ENCODE results near the gene STRN4.
A peak's percentile ranks its signal among the peaks of the same experiment; 100 is the strongest.
"Not testable (repeated sequence)": the region's sequence is repeated elsewhere in the genome, so short reads cannot be mapped to it uniquely, and the experiment has no call there.

The STRN4 gene, protein sequence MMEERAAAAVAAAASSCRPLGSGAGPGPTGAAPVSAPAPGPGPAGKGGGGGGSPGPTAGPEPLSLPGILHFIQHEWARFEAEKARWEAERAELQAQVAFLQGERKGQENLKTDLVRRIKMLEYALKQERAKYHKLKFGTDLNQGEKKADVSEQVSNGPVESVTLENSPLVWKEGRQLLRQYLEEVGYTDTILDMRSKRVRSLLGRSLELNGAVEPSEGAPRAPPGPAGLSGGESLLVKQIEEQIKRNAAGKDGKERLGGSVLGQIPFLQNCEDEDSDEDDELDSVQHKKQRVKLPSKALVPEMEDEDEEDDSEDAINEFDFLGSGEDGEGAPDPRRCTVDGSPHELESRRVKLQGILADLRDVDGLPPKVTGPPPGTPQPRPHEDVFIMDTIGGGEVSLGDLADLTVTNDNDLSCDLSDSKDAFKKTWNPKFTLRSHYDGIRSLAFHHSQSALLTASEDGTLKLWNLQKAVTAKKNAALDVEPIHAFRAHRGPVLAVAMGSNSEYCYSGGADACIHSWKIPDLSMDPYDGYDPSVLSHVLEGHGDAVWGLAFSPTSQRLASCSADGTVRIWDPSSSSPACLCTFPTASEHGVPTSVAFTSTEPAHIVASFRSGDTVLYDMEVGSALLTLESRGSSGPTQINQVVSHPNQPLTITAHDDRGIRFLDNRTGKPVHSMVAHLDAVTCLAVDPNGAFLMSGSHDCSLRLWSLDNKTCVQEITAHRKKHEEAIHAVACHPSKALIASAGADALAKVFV

DNA sequence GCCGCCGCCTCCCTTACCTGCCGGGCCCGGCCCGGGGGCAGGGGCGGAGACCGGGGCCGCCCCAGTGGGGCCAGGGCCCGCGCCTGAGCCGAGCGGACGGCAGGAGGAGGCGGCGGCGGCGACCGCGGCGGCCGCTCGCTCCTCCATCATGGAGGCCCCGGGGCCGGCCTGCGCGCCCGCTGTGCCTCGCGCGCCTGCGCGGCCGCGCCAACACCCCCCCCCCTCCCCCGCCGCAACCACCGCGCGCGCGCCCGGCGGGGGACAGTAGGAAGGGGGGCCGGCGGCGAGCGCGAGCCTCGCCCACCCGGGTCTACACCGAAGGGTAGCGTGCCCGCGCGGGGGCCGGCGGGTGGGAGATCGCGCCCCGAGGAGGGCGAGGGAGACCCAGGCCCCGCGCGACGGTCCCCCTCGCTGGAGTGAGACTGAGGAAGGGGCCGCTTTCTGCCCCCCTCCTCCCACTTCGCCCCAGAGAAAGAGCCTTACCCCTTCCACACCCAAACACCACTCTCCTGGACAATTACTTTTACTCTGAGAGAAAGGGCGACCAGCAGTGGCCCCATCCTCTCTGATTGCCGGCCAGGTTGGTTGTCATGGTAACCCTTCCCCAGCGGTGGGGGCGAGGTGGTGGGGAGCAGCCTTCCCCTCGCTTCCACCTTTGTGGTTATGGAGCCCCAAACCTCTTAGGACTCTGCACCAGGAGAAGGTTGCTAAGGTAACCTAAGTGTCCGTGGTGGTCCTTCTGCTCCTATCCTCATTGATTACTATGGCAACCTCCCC, at the start of gene STRN4:
TSS of gene STRN4 (minus strand) at position 170 of the 777 bp plus-strand sequence. CDS start at position 150, 20 bp downstream.
- peak; percentile 44 for DNase-seq

DNA sequence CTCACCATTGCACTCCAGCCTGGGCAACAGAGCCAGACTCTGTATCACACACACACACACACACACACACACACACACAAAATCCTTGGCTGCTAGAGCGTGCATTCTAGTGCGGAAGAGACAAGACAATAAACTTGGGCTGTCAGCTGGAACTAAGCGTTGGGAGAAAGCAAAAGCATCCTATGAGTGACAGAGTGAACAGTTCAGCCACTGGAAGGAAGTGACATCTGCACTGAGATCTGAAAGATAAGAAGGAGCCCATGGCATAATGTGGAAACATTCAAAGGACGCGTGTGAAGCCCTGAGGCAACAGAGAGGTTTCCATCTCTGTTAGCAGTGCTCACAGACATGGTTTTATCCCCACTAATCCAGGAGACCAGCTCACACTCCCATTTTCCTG, 45.7 kb upstream of the STRN4 start:
- DNase-seq = no peak

DNA sequence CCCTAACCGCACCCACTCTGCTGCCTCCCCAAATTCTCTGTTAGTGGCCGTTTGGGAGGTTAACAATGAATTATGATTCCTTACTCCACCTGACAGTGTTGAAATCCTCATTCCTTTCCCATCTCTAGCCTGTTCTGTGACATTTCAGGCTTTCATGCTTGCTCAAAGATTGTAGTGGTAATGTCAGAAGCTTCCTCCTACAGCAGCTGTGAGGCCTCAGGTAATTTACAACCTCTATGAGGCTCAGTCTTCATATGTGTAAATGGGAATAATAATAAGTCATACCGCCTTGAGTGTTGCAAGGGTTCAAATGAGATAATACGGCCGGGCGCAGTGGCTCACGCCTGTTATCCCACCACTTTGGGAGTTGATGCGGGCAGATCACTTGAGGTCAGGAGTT, 43.1 kb upstream of the STRN4 start:
- no peak for DNase-seq

DNA sequence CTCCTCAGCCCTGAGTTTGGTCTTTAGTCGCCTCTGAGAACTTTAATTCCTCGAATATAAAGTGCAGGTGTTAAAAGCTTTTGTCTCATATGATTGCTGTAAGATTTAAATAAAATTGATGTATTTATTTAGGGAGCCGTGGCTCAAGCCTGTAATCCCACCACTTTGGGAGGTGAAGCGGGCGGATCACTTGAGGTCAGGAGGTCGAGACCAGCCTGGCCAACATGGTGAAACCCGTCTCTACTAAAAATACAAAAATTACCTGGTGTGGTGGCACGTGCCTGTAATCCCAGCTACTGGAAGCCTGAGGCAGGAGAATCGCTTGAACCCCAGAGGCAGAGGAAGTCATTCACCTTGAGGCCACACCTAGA, 42.7 kb upstream of the STRN4 start:
- DNase-seq = no peak

DNA sequence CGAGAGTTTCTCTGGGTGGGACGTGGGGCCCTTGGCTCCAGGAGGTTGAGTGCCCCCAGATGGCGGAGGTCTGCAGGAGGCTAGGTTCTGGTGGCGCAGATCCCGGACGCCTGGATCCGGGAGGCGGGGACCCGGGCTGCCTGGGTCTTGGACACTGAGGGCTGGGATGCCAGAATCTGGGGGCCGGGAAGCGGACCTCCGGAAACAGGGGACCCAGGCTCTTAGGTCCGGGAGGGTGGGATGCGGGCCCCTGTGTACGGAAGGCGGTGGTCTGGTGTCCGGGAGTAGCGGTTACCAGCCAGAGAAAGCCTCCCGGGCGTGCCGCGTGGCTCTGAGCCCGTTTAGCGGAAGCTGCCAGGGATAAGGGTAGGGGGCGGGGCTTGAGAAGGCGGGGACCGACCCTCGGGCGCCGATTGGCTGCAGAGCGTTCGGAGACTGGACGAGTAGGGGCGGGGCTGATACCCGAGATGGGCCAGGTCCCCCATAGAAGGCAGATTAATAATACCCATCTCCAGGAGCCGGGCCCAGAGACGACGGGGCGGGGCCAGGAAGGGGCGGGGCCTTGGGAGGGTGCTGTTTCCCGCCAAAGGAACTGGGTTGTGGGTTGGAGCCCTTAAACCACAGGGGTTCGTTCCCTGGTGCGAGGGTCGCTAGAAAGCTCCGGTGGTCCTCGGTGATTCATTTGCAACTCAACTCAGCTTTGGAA, 42.2 kb upstream of the STRN4 start, which contains the start of gene SLC1A5:
TSS of gene SLC1A5 (minus strand) at position 333 of the 706 bp plus-strand sequence. CDS start 629 bp downstream, outside the sequence.
- peak; percentile 97 for DNase-seq

DNA sequence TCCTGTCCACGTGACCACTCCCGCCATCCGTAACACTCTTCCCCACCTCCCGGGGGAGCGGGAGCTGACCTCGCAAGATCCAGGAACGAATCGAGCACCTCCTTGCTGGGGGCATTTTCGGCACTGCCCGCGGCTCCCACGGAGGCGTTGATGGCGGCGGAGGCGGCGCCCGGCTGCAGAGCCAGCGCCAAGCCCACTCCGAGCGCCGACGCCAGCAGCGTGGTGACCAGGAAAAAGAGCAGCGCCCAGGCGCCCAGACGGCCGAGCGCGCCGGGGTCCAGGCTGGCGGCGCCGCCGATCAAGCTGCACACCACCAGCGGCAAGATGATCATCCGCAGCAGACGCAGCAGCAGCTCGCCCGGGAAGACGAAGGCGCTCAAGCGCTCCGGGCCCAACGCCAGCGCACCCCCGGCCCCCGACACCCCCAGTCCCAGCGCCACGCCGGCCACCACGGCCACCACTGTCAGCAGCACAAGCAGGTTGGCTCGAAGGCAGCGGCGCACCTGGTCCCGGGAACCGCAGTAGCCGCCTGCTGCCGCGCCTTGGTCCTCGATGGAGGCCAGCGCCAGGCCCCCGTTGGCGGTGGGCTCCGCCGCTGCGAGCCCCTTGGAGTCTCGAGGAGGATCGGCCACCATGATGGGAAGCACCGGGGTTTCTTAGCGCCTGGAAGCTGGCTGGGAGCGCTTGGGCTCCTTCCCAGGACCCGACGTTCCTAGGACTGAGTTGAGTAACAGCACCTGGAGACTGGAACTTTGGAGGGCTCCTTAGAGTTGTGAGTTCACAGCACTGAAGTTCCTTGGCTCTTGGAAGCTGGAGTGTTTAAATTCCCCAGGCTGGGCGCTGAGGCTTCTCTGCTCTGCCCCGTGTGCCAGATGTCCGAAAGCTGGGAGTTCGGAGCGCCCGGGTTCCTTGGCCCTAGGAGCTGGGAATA, 41.3 kb upstream of the STRN4 start:
- peak; percentile 58 for DNase-seq

DNA sequence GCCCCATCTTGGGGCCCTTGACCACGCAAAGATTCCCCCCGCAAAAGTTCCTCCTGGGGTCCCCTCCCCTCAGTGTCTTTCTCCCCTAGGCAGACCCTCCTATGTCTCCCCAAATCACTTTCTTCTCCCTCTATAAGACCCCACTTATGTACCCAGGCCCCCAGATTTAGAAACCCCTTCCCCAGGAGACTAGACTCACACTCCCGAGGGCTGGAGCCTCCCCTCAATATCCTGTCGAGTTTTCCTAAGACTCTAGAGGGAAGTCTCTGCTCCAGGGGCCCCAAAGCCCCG, 40.7 kb upstream of the STRN4 start:
- DNase-seq = no peak

DNA sequence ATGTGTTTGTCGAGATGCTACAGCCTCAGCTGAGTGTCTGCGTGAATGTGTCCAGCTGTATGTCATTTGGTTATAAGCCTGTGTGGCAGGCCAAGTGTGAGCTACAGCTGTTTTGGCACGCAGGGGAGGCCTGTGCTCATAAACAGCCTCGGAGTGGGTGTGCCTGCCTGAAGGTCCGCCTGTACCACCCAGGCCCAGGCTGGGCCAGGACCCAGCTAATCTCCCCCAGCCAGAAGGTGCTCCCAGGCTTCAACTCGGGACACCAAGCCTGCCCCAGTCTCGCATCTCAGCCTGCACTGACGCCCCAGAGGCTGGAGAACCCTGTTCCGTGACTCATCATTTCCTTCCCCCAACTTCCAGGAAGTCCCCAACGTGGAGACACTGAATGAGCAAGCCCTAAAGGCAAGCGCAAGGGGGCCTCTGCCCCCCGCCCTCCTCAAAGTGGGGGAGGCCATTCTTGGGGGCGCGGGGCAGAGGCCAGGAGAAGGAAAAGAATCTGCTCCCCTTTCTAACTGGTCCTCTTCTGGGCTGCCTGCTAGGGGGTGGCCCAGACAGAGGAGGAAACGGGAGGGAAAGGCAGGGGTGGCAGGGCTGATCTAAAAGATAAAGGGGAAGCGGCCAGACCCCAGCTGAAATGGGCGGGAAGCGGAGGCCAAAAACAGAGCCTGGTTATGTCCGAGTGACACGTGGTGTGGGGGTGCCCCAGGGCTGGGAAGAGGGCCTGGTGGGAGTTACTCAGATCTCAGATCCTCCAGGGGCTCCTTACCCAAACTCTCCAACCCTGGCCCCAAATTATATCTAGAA, 40.2 kb upstream of the STRN4 start:
- peak; percentile 89 for DNase-seq

DNA sequence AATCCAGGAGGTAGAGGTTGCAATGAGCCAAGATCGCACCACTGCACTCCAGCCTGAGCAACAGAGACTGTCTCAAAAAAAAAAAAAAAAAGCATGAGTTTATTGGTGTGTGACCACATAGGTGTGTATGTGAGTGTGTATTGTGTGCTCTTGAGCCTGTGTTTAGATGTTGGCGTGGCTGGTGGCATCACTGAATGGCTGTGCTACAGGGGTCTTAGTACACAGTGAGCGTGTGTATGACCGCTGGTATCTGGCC, 39.7 kb upstream of the STRN4 start:
- DNase-seq = no peak

DNA sequence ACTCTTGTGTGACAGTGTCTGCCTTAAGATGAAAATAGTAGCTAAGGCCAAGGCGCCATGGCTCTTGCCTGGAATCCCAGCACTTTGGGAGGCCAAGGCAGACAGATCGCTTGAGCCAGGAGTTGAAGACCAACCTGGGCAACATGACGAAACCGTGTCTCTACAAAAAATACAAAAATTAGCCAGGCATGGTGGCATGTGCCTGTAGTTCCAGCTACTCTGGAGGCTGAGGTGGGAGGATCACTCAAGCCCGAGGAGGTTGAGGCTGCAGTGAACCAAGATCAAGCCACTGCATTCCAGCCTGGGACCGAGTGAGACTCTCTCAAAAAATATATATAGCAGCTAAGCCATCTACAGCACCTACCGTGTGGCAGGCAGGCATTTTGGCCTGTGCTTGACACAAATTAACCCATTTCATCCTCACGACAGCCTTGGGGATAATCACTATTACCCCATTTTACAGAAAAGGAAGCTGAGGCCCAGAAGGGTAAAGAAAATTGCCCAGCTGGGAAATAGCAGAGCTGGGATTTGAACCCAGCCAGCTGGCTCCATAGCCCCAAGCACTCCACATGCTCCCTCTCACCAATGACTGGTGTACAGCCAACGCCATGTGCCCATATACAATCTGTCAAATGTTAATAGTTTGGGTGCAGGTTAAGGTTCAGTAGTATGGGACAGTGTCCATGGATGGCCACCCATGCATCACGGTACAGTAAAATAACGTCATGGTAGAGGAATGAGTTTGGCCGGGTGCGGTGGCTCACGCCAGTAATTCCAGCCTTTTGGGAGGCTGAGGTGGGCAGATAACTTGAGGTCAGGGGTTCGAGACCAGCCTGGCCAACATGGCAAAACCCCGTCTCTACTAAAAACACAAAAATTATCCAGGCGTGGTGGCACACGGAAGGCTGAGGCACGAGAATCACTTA, 39.1 kb upstream of the STRN4 start:
- peak; percentile 37 for DNase-seq

DNA sequence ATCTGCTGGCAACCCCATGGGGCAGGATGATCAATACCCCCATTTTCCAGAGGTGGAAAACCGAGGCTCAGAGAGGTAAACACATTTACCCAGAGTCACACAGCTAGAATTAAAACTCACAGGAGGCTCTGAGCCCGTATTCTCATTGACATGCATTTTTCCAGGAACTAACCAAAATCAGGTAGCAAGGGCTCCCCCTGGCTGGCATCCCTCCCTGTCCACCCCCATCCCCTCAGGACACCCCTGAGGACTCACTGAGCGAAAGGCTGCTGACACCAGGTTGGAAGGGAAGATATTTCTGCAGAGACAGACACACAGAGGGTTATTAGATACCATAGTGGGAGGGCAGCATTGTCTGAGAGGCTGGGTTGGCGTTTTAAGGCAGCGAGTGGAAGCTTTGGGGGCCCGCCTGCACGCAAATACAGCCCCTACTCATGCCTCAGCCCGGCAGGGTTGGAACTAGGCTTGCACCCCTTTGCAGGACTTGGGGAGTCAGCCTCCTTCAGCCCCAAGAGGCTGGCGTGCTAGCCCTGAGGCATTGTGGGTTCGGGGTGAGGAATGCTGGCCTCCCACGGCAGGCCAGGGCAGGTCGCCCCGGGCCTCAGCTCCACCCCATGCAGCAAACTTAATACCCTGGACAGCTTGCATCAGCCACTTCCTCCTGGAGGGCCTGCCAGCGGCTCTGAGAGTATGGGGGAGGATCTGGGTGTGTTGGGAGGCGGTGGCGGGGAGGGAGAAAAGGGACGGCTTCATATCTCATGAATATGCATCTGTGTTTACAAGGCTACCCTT, 38.2 kb upstream of the STRN4 start:
- DNase-seq = peak; percentile 94

DNA sequence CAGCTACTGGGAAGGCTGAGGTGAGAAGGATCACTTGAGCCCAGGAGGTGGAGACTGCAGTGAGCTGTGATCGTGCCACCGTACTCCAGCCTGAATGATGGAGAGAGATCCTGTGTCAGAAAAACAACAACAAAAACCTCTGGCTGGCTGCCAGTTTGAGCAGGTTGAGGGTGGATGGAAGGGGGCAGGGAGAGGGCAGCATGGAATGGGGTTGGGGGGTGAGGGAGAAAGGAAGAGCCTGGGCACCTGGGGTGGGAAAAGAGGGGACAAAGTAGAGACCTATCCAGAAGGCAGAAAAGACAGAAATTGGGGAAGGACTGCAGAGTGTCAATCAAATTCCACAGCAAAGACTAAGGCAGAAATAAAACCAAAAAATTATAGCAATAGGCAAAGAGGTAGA, 37.4 kb upstream of the STRN4 start:
- no peak for DNase-seq

DNA sequence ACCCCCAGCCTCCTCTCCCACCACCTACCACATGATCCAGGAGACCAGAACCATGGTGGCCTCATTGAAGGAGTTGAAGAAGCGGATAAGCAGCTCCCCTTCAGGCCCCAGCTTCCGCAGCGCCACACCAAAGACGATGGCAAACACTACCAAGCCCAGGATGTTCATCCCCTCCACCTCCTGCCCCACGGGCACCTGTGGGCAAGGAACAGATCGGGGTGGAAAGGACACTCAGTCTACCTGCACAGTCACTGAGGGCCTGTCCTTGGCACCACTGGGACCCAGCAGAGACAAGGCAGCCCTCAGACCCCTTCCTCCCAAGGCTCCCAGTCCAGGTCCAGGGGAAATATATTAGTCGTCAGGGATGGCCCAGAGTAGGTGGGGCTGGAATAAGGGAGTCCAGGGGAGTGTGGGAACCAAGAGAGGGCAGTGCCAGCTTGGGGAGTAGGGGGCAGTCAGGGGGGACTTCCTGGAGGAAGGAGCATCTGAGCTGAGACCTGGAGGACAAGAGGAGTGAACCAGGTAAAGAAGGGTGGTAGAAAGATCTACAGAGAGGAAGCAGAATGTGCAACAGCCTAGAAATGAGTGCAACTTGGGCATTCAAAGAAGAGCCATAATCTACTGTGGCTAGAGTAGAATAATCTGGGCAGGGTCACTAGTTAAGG, 36.2 kb upstream of the STRN4 start:
- no peak for DNase-seq

DNA sequence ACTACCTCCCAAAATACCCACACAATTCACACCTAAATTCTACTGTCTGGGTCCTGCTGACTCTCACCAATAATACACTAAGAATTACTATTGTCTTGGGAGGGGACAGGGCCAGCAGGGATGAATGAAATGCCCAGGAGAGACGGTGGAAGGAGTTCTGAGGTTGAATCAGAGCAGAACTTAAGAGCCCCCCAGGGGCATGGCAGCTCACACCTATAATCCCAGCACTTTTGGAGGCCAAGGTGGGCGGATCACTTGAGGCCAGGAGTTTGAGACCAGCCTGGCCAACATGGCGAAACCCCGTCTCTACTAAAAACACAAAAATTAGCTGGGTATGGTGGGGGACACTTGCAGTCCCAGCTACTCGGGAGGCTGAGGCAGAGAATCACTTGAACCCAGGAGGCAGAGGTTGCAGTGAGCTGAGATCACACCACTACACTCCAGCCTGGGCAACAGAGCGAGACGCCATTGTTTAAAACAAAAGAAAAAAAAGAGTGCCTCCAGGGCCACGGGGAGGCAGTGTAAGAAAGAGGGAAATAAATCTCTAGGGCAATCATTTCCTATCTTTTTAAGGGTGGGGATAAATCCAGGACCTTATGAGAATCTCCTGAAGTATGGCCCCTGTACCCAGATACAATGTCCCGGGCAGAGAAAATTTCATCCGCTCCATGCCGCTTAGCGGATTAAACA, 31.9 kb upstream of the STRN4 start:
- DNase-seq = not testable (repeated sequence)

DNA sequence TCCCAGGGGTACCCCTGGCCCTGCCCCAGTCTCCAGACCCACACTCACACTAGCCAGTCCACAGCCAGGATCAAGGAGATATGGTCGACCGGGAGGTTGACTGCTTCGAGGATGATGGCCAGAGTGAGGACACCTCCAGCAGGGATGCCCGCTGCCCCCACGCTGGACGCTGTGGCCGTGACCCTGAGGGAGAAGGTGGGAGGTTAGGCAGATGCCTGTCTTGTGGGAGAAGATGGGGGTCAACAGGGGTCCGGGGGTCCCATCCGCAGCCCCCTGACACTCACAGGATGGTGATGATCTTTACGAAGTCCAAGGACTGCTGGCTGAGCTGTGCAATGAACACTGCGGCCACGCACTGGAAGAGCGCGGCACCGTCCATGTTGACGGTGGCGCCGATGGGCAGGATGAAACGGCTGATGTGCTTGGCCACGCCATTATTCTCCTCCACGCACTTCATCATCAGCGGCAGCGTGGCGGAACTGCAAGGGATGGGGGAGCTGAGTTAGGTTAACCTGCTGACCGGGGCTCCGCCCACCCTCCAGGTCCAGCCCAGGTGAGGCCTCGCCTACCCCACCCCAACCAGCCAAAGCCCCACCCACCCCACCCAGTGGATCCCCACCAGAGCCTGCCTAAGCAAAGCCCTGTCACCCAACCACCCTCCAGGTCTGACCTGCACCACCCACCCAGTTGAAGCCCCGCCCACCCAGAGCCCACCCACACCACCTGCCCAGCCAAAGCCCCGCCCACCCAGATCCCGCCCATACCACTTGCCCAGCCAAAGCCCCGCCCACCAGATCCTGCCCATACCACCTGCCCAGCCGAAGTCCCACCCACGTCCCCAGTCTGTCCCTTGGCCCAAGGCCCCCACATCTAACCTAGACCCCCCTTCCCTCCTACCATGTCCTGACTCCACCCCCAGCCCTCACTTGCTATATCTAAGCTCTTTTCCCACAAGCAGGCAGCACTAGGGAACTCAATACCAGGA, 31.0 kb upstream of the STRN4 start:
- no peak for DNase-seq

DNA sequence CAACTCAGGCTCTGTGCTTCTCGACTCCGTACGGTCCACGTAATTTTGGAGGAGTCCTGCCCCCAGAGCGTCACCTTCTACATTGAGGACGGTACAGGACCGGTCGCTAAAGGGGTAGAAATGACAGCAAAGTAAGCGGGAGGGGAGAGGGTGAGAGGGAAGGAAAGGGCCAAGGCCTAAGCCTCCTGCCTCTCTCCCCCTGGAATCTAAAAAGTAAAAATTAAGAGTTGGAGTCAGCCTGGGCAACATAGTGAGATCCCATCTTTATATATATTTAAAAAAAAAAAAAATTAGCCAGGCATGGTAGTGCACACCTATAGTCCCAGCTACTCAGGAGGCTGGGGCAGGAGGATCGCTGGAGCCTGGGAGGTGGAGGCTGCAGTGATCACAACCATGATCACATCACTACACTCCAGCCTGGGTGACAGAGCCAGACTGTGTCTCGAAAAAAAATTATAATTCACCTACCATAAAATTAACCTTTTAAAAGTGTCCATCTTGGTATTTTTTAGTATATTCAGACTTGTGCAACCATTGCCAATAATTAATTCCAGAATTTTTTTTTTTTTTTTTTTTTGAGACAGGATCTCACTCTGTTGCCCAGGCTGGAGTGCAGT, 29.5 kb upstream of the STRN4 start:
- no peak for DNase-seq
